HL-60 (cell line): ENCODE measurements around the gene PTPN23.

Experiments
- CTCF ChIP-seq: IDR thresholded peaks from one replicate; pipeline ENCODE4 v1.5.1; 2011; ENCODE audit warnings: low read length, control low read depth, inconsistent platforms; ENCODE audit not compliant: insufficient read depth
- GABPA ChIP-seq: IDR thresholded peaks from 2 replicates; pipeline ENCODE4 v1.6.1; 2012; ENCODE audit warnings: low read depth
- POLR2AphosphoS5 ChIP-seq: IDR thresholded peaks from 2 replicates; pipeline ENCODE4 v1.6.1; 2012; ENCODE audit warnings: low read depth
- REST ChIP-seq: IDR thresholded peaks from 2 replicates; pipeline ENCODE4 v1.6.1; 2012; ENCODE audit warnings: low read depth; ENCODE audit not compliant: insufficient replicate concordance

- TF ChIP-seq CTCF (no peak), POLR2AphosphoS5 (no peak), GABPA (no peak), REST (no peak)
These were observed 40.0 kb upstream of the PTPN23 start for GRCh38 chr3:47340866-47341265.
